GM19351 (cell line): Measurements from ENCODE around the gene FSIP1.

Source experiments
- ATAC-seq: cut with Tn5 transposase; IDR thresholded peaks from one replicate; pipeline ENCODE4 v1.9.1; 2021; ENCODE audit warnings: mild to moderate bottlenecking, moderate library complexity; ENCODE audit not compliant: unreplicated experiment

The FSIP1 gene

GRCh38 chr15:39792844-39793335 lies 10.2 kb upstream of the FSIP1 start:
- no peak for ATAC-seq

- ATAC-seq, result no peak
Measured at GRCh38 chr15:39792025-39792843, 9.6 kb upstream of the FSIP1 start.

DNA sequence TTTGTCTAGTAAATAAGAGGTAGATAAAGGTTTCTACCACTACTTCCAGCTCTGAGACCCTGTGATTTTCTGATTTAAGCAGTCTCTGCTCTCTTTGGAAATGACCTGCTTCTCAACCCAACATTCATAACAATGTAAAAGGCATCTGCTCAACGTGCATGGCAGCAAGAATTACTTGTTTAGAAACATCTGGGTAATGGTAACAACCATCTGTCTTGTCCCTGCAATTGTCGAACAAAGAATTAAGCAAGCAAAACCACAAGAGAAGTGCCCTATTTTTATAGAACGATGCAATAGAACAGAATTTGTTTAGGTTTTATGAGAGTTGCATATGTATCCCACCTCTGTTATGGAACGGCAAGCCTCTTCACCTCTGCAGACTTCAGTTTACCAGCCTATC lies 7.1 kb upstream of the FSIP1 start:
- ATAC-seq, result no peak

DNA sequence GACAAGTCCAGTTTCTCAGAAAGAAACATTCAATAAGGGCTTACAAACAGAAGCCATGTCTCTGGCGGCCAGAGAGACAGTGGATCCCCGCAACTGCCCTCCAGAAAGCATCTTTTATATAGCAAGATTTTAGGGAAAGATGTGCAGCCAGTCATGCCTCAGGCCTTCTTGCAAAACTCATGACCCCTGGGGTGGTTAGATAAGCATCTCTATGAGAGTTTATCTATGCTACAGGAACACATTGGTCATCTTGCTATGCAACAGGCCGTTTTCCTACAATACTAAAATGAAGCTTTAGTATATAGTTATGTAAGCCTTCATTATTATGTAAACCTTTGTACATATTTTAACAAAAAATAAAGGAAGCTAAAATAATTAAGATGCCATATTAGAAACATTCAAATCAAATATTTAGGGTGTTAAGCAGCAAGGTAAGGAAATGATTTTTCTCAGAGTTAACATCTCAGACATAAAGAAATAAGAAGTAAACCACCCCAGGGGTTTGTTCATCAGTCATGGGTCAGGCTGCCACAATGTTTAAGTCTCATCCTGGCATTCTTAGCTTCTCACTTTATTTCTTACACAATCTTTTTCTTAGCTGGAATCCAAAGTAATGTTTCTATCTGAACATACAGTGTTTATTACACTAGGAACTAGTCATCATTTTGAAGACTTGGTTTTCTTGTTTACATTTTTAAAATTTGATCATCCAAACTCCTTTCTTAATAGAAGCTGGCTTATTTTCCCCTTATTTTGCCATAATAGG lies 6.3 kb upstream of the FSIP1 start:
- no peak for ATAC-seq

GRCh38 chr15:39788108-39788507 lies 5.5 kb upstream of the FSIP1 start:
- no peak for ATAC-seq

GRCh38 chr15:39787479-39787878 lies 4.8 kb upstream of the FSIP1 start:
- no peak for ATAC-seq

DNA sequence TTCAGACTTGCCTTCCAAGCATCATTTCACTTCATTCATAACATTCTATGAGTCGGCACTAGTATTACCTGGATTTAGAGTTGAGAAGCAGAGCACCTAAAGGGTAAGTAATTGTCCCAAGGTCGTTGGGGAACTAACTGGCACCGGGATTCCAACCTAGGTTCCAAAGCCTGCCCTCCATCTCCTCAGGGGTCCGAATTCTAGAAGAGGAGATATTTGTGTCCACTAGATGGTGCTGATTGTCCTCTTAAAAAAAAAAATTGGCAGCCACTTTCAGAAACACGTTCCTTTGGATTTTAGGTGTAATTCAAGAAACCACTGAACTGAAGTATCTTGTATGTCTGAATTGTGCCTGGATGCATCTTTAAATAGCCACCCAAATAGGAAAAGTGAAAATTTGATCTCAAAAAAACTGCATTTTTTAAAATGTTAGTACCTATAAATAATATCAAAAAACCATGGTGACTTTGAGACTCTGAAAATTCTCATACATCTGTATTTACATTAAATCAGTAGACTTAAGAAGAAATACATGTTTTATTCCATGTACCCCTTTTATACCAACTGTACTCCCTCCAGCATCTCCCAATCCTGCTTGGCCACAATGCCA lies 3.9 kb upstream of the FSIP1 start:
- no peak for ATAC-seq

DNA sequence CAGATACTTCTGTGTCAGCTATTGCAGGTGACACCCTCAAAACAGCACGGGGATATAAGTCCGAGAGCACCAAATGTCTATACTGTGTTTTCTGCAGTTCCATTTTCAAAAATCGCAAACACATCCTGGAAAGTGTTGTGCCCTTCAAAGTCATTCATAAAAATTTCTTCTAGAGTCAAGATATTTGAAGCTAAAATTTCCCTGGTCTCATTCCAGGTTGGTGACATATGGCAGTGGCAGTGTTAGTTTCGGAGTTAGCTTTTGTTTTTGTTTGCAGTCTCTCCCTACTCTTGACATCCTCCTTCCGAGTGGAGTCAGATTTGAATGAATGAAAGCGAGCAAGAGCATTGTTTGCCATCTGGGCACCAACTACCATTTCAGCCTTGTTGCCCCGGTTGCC lies 3.2 kb upstream of the FSIP1 start:
- no peak for ATAC-seq

DNA sequence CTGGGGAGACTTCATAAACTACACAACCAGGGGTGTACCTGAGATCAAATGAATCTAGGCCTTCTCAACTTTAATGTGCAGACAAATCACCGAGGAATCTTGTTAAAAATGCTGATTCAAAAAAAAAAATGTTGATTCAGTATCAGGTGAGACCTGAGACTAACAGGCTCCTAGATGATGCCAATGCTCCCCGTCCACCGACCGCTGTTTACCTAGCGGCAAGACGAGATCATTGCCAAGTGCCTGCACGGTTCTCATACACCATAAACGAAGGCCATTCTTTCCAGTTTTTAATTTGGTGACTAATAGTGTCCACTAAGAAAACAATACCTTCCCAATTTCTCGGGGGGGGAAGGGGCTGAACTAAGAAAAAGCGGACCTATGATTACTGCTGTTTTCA lies 2.5 kb upstream of the FSIP1 start:
- ATAC-seq, result no peak

DNA sequence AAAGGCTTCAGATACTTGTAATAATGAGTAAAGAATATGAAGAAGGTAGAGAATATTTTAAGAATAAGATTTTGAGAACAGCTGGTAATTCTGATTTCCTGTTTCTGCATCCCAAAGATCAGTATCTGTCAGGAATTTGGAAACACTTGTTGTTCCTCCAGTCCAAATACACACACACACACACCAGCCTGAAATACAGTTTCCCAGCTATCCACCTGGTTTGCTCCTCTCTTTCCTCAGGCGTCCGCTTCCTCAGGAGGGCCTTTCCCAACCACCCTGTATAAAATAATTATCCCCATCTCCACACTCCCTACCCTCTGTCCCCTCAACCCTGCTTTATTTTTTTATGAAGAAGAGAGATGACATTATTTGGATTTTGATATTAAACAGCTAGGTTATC lies 2.0 kb upstream of the FSIP1 start:
- no peak for ATAC-seq

GRCh38 chr15:39784125-39784524 lies 1.5 kb upstream of the FSIP1 start:
- ATAC-seq, result no peak

DNA sequence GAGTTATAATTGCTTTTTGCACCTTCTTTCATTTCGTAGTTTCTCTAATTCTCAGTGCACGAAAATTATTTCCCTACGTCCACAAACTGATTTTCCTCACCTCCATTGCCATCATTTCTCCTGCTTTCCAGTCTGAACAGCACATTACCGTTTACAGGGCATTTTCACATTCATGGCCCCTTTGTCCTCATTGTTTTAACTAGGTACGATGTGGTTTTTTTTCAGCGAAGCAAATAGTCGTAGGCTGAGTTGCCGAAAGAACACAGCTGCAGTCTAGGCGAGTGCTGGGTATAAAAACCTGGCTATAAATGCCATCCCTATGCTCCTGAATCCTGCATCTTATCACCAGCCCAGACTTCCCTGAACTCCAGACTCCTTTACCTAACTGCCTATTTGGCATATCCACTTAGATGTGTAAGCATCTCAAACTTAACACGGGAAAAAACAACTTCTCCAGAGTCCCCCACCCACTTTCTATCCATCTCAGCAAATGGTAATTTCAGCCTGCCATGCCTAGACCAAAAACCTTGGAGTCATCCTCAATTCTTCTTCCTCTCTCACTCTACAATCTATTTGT lies 691 bp upstream of the FSIP1 start:
- ATAC-seq, result no peak

GRCh38 chr15:39781967-39782302 lies 706 bp downstream of the FSIP1 start:
- no peak for ATAC-seq

DNA sequence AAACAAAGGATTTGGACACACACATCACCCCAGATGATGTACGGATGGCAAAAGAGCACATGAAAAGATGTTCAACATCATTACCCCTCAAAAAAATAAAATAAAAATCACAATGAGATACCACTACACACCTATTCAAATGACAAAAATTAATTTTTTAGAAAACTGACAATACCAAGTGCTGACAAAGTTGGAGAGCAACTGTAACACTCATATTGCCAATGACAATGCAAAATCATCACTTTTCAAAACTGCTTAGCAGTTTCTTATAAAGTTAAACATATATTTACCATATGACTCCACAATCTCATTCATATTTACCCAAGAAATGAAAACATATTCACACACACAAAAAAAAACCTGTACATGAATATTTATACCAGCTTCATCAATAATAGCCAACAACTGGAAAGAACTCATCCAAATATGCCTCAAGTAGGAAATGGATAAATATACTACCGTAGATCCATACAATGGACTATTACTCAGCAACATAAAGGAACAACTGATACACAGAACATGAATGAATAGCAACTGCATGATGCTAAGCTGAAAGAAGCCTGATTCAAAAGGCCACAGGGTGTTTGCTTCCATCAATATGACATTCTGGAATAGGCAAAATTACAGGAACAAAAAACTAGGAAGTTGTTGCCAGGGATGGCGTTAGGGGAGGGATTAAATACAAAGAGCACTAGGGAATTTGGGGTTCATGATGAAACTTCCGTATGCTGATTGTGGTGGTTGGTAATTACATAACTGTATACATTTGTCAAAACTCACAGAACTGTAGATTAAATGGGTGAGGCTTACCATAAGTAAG lies 1.3 kb downstream of the FSIP1 start:
- ATAC-seq, result no peak

- ATAC-seq, result no peak
Measured at GRCh38 chr15:39778021-39778420, 4.6 kb downstream of the FSIP1 start.

- ATAC-seq, result no peak
Measured at GRCh38 chr15:39777496-39777895, 5.1 kb downstream of the FSIP1 start.

DNA sequence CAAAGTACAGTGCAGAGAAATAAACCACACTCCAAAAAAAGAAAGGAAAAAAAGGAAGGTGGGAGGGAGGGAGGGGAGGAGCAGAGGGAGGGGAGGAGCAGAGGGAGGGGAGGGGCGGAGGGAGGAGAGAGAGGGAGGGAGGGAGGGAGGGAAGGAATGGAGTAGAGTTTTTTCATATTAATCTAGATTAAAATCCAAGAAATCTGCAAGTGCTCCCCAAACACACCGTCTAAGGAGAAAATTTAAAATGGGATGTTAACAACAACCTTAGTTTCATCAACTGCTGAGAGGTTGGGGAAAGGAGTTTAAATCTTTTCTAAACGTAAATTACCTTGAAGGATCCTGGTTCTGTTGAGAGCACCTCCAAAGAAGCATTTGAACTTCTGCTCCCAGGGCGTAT lies 6.6 kb downstream of the FSIP1 start:
- no peak for ATAC-seq

DNA sequence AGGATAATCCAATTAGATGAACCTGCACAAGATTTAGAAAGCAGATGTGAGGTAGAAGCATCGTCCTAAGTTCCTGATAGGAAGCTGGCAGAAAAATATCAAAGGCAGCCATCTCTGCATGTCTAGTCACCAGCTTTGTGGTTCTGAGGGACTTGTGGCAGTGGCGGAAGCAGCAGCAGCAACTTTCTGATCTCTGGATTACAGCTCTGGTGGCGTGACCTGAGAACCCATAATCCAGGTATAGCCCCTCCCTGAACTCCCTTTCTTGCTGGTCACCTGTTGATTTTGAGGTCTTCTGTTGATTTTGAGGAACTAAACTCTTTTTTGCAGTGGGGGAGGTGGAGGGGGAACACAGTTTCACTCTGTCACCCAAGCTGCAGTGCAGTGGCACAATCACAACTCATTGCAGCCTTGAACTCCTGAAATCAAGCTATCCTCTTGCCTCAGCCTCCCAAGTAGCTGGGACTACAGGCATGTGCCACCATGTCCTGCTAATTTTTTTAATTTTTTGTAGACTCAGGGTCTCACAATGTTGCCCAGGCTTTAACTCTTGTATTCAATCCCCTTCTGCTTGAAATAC lies 7.9 kb downstream of the FSIP1 start:
- ATAC-seq, result no peak

DNA sequence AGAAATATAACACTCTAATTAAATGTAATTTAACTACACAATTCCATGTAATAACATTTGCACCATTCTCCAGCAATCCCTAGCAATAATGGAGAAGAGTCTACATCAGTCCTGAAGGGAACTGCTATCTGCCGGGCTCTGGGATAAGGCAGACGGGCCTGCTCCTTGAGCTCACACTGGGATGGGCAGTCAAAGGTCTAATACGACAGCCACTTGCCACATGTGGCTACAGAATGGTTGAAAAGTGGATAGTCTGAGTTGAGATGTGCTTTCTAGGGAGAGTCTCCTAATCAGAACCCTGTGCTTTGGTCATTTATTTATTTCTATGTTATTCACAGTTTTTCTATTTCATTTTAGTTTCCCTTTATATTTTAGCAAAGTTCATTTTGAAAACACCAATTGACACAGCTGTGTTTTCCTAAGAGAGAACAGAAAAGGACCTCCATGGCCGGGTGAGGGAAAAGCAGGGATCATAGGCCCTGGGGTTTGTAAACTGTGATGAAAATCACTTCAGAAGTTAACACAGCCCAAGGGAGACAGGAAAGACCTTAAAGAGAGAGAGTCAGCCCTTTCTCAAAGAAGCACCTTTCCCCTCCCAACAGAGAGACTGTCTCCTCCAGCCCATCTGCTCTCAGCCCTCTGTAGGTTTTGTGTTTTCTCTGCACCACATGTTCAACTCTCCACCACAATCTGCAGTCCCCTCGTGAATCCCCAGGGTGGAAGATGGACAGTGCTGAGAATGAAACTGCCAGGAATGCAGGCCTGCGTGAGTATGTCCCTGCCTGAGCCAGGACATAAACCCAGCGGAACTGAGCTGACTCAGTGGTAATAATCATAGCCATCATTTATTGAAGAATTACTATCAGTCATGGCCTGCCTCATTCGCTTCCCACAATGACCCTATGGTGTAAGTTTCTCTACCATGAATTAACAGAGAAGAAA lies 11.6 kb downstream of the FSIP1 start:
- ATAC-seq, result no peak
